Esophagus squamous epithelium (tissue), 5 donors: Measurements from ENCODE around the gene PAIP1. TPM values are rescaled to one million over a fixed set of nuclear protein-coding genes. Genes with fewer than 3 reads are reported as not detected.

ENCODE experiments used
- DNase-seq: peaks from one replicate; lab custom pipeline; 2025; lab: John Stamatoyannopoulos, UW
- H3K27ac ChIP-seq, 4 donors: fragments of 200-600 bp; sonication (generic); one replicate each; pipeline ENCODE4 v1.5.1; 2016 to 2019; ENCODE audit warnings: mild to moderate bottlenecking in 1 of 4
- H3K27me3 ChIP-seq, 4 donors: fragments of 200-600 bp; sonication (generic); 1 replicate in 3 of 4; 2 replicates in 1 of 4; pipeline versions ENCODE4 v1.5.1 to v1.6.0; 2017 to 2021; ENCODE audit warnings: antibody characterized with exemption in 1 of 4
- H3K36me3 ChIP-seq, 3 donors: fragments of 200-600 bp; sonication (generic); one replicate each; pipeline ENCODE4 v1.5.1; 2016 to 2019
- H3K4me1 ChIP-seq, 3 donors: fragments of 200-600 bp; sonication (generic); one replicate each; pipeline ENCODE4 v1.5.1; 2017 to 2019
- H3K4me3 ChIP-seq, 4 donors: fragments of 200-600 bp; sonication (generic); 1 replicate in 3 of 4; 2 replicates in 1 of 4; pipeline ENCODE4 v1.5.1; 2016 to 2019; ENCODE audit warnings: mild to moderate bottlenecking in 2 of 4, moderate library complexity in 1 of 4
- H3K9me3 ChIP-seq, 3 donors: fragments of 200-600 bp; sonication (generic); one replicate each; pipeline ENCODE4 v1.5.1; 2016 to 2019
- POLR2A ChIP-seq, 4 donors: fragments of 450-650 bp; IDR thresholded peaks; one replicate each; pipeline ENCODE4 v1.6.1; 2017; ENCODE audit warnings: antibody characterized with exemption in 4 of 4, mild to moderate bottlenecking in 4 of 4, moderate library complexity in 3 of 4
- WGBS, 2 donors: methylation state at CpG; one replicate each; pipeline ENCODE4 v1.1.5; 2018; 5-methylcytosine and 5-hydroxymethylcytosine counted together
- intact Hi-C: fragments of 100-400 bp; cut with DNase I; formaldehyde crosslinking; loops from one replicate; pipeline ENCODE4 v1.15.0; 2022
- total RNA-seq, 4 donors: library from RNA; depleted of rRNA; stranded (reverse); fragments of >200 nt; gene quantifications; one replicate each; pipeline ENCODE4 v1.1.0, GENCODE V29; 2016
- TF ChIP-seq, protein P1 (sequence below), 6 experiments: fragments of 450-650 bp in 4 of 6; fragments of 200-600 bp in 2 of 6; sonication (generic) in 2 of 6; IDR thresholded peaks; one replicate each; pipeline ENCODE4 v1.5.1; 2016 to 2019; ENCODE audit warnings: antibody characterized with exemption in 6 of 6, mild to moderate bottlenecking in 4 of 6, moderate library complexity in 4 of 6
- donor health status: DM: yes; HTN: yes; CAD: no.

PAIP1 gene
- total RNA-seq, 4 donors from 2014 or later, result 27.7 to 61.4 (median 51.3) TPM

DNA sequence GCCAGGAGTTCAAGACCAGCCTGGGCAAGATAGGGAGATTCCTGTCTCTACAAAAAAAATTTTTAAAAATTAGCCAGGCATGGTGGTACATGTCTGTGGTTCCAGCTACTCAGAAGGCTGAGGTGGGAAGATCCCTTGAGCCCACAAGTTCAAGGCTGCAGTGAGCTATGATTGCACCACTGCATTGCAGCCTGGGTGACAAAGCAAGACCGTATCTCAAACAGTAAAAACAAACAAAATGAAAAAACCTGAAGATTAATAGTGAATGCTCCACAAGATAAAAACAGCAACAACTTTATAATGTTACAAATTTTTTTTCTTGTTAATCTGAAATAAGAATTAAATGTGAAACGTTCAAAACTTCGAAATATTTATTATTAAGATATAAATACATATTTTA, 70.5 kb downstream of the PAIP1 start:
- no peak for TF ChIP-seq POLR2A (IDR thresholded peaks at IDR 0.05)
- TF ChIP-seq, protein P1, sequence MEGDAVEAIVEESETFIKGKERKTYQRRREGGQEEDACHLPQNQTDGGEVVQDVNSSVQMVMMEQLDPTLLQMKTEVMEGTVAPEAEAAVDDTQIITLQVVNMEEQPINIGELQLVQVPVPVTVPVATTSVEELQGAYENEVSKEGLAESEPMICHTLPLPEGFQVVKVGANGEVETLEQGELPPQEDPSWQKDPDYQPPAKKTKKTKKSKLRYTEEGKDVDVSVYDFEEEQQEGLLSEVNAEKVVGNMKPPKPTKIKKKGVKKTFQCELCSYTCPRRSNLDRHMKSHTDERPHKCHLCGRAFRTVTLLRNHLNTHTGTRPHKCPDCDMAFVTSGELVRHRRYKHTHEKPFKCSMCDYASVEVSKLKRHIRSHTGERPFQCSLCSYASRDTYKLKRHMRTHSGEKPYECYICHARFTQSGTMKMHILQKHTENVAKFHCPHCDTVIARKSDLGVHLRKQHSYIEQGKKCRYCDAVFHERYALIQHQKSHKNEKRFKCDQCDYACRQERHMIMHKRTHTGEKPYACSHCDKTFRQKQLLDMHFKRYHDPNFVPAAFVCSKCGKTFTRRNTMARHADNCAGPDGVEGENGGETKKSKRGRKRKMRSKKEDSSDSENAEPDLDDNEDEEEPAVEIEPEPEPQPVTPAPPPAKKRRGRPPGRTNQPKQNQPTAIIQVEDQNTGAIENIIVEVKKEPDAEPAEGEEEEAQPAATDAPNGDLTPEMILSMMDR (IDR thresholded peaks at IDR 0.05), result no peak
- Histone ChIP-seq H3K9me3 (no peaks in the 10 kb centered on the region), H3K4me3 (no peak overlapping the region), H3K27me3 (no peaks in the 10 kb centered on the region), H3K4me1 (peaks cover 0 to 29% (median 17%) of the 10 kb centered on the region in 3 donors), H3K36me3 (peaks cover 0 to 16% (median 0%) of the 10 kb centered on the region in 3 donors), H3K27ac (no peak overlapping the region)
- 79 to 91% methylated on average over 3 of the region's 3 CpGs for WGBS, 2 donors
- intact Hi-C loops, result no loop called here
- DNase-seq, result no peak

DNA sequence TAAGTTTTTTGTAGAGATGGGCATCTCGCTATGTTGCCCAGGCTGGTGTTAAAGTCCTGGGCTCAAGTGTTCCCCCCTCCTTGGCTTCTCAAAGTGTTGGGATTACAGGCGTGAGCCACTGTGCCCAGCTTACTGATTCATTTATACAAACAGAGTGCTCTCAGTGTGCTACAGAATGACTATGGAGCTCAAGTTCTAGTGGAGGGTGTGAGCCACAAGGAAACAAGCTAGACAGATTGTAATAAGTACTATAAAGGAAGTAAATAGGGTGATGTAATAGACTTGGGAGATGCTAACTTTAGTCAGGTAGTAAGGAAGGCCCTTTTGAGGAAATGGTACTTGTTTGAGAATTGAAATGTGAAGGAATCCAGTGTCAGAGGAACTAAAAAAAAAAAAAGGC, 71.5 kb downstream of the PAIP1 start:
- Histone ChIP-seq H3K4me1 (peaks cover 0 to 29% (median 17%) of the 10 kb centered on the region in 3 donors), H3K27ac (peak overlapping the region in 3 of 4 donors; percentile 96 to 98 (median 96)), H3K27me3 (no peaks in the 10 kb centered on the region), H3K36me3 (peaks cover 0 to 16% (median 0%) of the 10 kb centered on the region in 3 donors), H3K9me3 (no peaks in the 10 kb centered on the region), H3K4me3 (no peak overlapping the region)
- TF ChIP-seq, protein P1 (IDR thresholded peaks at IDR 0.05), result no peak
- TF ChIP-seq POLR2A (IDR thresholded peaks at IDR 0.05), result no peak
- DNase-seq, result no peak
- intact Hi-C loops, result no loop called here
- 89% methylated on average over 1 of the region's 2 CpGs; no CpG with 5 or more reads in 1 of the 2 donors for WGBS, 2 donors

DNA sequence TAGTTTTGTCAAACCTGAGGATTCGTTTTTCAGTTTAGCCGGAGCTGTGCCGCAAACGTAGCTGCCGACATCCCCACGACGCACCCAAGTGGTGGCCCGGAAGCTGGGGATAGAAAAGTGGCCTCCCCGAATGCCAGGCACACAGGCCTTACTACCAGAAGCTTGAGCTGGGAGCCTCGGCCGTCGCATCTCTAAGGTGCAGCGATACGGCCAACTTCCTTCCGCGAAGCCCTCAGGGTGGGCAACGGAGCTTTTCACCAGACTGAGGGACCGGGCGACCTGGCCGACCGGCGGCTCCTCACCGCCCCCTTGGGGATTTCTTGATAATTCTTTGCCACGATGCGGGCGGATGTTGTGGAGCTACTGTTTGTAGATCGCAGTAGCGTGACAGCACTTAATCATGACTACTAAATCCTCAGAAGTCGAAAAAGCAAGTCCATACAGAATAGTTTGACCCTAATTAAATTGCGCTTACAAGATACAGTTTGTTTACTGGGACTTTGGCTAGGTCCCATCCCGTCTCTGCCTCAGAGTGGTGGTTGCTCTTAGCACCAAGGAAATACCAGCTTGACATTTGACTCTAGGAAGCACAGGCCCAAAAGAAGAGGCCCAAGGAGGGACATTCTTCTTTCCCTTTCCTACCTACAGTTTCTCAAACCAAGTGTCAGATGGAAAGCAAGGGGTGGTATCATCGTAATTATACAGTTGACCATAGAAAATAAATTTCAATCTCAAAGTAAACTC, 72.6 kb downstream of the PAIP1 start:
- peak overlapping the region; percentile 96 to 99 (median 97) for H3K27ac ChIP-seq
- peak overlapping the region; percentile 75 to 97 (median 86) for H3K4me3 ChIP-seq
- intact Hi-C loops, result no loop called here
- TF ChIP-seq POLR2A (IDR thresholded peaks at IDR 0.05), result no peak
- TF ChIP-seq, protein P1 (IDR thresholded peaks at IDR 0.05), result peak; percentile 55 to 80 (median 71)
- peak; percentile 36 for DNase-seq
- WGBS, 2 donors, result 4 to 5% methylated on average over 16 to 18 of the region's 32 CpGs
- peaks cover 0 to 29% (median 17%) of the 10 kb centered on the region in 3 donors for H3K4me1 ChIP-seq
- H3K9me3 ChIP-seq, result no peaks in the 10 kb centered on the region
- no peaks in the 10 kb centered on the region for H3K27me3 ChIP-seq
- H3K36me3 ChIP-seq, result peaks cover 0 to 7% (median 0%) of the 10 kb centered on the region in 3 donors

DNA sequence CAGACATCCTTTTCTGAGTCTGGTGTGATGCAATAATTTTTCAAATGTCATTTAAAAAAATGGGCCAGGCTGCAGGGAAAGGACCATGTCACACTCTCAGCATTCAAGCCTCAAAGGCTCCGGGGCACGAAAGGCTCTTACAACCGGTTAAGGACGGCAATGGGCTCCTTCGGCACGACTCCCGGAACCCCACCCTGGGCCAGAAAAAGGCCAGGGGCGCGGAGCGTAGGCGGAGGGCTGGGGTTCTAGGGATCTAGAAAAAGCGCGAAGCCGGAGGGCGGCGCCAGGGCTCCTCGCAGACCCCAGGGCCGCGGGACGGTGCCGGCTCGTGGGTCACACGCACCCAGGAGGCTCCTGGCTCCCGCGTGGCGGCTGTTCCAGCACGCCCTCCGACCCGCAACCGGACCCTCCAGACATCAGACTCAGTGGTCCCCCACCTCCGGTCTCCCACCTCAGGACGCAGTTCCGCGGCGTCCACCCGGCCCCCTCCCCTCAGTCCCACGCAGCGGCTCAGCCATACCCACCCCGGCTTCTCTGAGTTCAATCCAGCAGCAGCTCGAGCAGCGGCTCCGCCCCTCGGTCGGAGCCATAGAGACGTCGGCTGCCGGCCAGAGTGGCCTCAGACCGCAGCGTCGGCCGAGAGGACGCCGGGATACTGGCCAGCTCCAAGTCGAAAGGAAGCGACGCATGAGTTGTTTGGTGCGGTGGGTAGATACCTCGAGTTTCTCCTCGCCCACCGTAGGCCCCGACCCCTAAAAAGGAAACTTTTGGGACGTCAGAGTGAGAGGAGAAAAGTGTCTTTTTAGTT, 73.4 kb downstream of the PAIP1 start, which contains the start of gene TMEM267:
TMEM267 (minus strand) TSS at position 568 of the 808 bp plus-strand sequence. CDS start 29,896 bp downstream, outside the sequence.
- H3K36me3 ChIP-seq, result no peaks in the 10 kb centered on the region
- peak within 1 kb of the TSS; percentile 75 to 97 (median 86) for H3K4me3 ChIP-seq
- peak in 3 of 4 donors; percentile 21 to 83 (median 79) for TF ChIP-seq POLR2A (IDR thresholded peaks at IDR 0.05)
- TF ChIP-seq, protein P1 (IDR thresholded peaks at IDR 0.05), result no peak
- no peaks in the 10 kb centered on the region for H3K27me3 ChIP-seq
- intact Hi-C loops, result no loop called here
- no peaks in the 10 kb centered on the region for H3K9me3 ChIP-seq
- peaks cover 0 to 29% (median 17%) of the 10 kb centered on the region in 3 donors for H3K4me1 ChIP-seq
- 0 to 1% methylated on average over 9 to 31 of the region's 62 CpGs for WGBS, 2 donors
- peak within 1 kb of the TSS; percentile 96 to 99 (median 97) for H3K27ac ChIP-seq
- DNase-seq, result peak; percentile 53
